Smooth muscle cell (in vitro differentiated cells): ENCODE data around the gene PDE1C. TPM values are rescaled to one million over a fixed set of nuclear protein-coding genes. Genes with fewer than 3 reads are reported as not detected.

Experiments
- DNase-seq: peaks from one replicate; lab custom pipeline; 2025; ENCODE audit not compliant: unreplicated experiment; lab: John Stamatoyannopoulos, UW
- H2AFZ ChIP-seq: fragments of 200-600 bp; sonication (generic); 2 replicates; pipeline ENCODE4 v1.6.0; 2016; ENCODE audit warnings: antibody characterized with exemption, low read depth, mild to moderate bottlenecking
- H3F3A ChIP-seq: fragments of 200-600 bp; sonication (generic); 2 replicates; pipeline ENCODE4 v1.6.0; 2017; ENCODE audit warnings: antibody characterized with exemption, low read depth
- H3K27ac ChIP-seq: fragments of 200-600 bp; sonication (generic); 2 replicates; pipeline ENCODE4 v1.5.1; 2016; ENCODE audit warnings: low read depth, mild to moderate bottlenecking
- H3K27me3 ChIP-seq: fragments of 200-600 bp; sonication (generic); 2 replicates; pipeline ENCODE4 v1.6.1; 2016; ENCODE audit warnings: low read depth, mild to moderate bottlenecking
- H3K36me3 ChIP-seq: fragments of 200-600 bp; sonication (generic); 2 replicates; pipeline ENCODE4 v1.5.1; 2016; ENCODE audit warnings: low read depth
- H3K4me1 ChIP-seq: fragments of 200-600 bp; sonication (generic); 2 replicates; pipeline ENCODE4 v1.5.1; 2016; ENCODE audit warnings: low read depth
- H3K4me2 ChIP-seq: fragments of 200-600 bp; sonication (generic); 2 replicates; pipeline ENCODE4 v1.6.0; 2016; ENCODE audit warnings: mild to moderate bottlenecking
- H3K4me3 ChIP-seq: fragments of 200-600 bp; sonication (generic); 2 replicates; pipeline ENCODE4 v1.5.1; 2016; ENCODE audit warnings: mild to moderate bottlenecking
- H3K79me2 ChIP-seq: fragments of 200-600 bp; sonication (generic); 2 replicates; pipeline ENCODE4 v1.6.0; 2016; ENCODE audit warnings: low read depth, mild to moderate bottlenecking
- H3K9ac ChIP-seq: fragments of 200-600 bp; sonication (generic); 2 replicates; pipeline ENCODE4 v1.6.0; 2016; ENCODE audit warnings: low read depth
- H3K9me3 ChIP-seq: fragments of 200-600 bp; sonication (generic); replicated peaks from 2 replicates; pipeline ENCODE4 v1.5.1; 2016; ENCODE audit warnings: low read depth
- H4K20me1 ChIP-seq: fragments of 200-600 bp; sonication (generic); 2 replicates; pipeline ENCODE4 v1.6.0; 2016; ENCODE audit warnings: low read depth
- CTCF ChIP-seq: fragments of 200-600 bp; sonication (generic); IDR thresholded peaks from 2 replicates; pipeline ENCODE4 v1.5.1; 2017; ENCODE audit warnings: borderline replicate concordance, mild to moderate bottlenecking, antibody characterized with exemption; ENCODE audit not compliant: insufficient read depth, poor library complexity, severe bottlenecking
- WGBS: methylation state at CpG from one replicate; pipeline ENCODE4 v1.1.7; 2016; ENCODE audit warnings: low lambda C conversion rate; 5-methylcytosine and 5-hydroxymethylcytosine counted together
- polyA plus RNA-seq: library from polyadenylated mRNA; unstranded; fragments of >200 nt; fragmentation: Nextera tagmentation; extraction: Ambion mirVana; gene quantifications from 2 replicates; pipeline ENCODE4 v1.2.1, GENCODE V29; 2016
- total RNA-seq: library from RNA; depleted of rRNA; stranded (reverse); fragments of >200 nt; gene quantifications from 2 replicates; pipeline ENCODE4 v1.2.3, GENCODE V29; 2014

PDE1C gene
- total and polyA plus RNA-seq, 2 experiments from 2014 or later, result 1.2 to 6.9 TPM

GRCh38 chr7:32072397-32072796 lies 2.2 kb upstream of the PDE1C start:
- H3K9me3 ChIP-seq, result no peaks in the 10 kb centered on the region
- H3K27me3 ChIP-seq, result peaks cover 87% of the 10 kb centered on the region
- no peak overlapping the region for H3K4me2 ChIP-seq
- H3F3A ChIP-seq, result no peaks in the 10 kb centered on the region
- 69% methylated on average over 2 of the region's 2 CpGs for WGBS
- no peak overlapping the region for H3K4me3 ChIP-seq
- no peak overlapping the region for H3K9ac ChIP-seq
- H4K20me1 ChIP-seq, result no peaks in the 10 kb centered on the region
- H3K36me3 ChIP-seq, result no peaks in the 10 kb centered on the region
- H3K79me2 ChIP-seq, result no peaks in the 10 kb centered on the region
- H2AFZ ChIP-seq, result no peak overlapping the region
- H3K27ac ChIP-seq, result no peak overlapping the region
- H3K4me1 ChIP-seq, result no peaks in the 10 kb centered on the region
- no peak for TF ChIP-seq CTCF
- no peak for DNase-seq

GRCh38 chr7:32071466-32072091 lies 1.4 kb upstream of the PDE1C start:
- H3K79me2 ChIP-seq, result no peaks in the 10 kb centered on the region
- WGBS, result 27% methylated on average over 6 of the region's 6 CpGs
- no peaks in the 10 kb centered on the region for H3K4me1 ChIP-seq
- H3K4me2 ChIP-seq, result peak overlapping the region; percentile 93
- H3F3A ChIP-seq, result no peaks in the 10 kb centered on the region
- TF ChIP-seq CTCF, result no peak
- H3K9ac ChIP-seq, result no peak overlapping the region
- no peaks in the 10 kb centered on the region for H4K20me1 ChIP-seq
- DNase-seq, result no peak
- H3K27ac ChIP-seq, result no peak overlapping the region
- H3K9me3 ChIP-seq, result no peaks in the 10 kb centered on the region
- peak overlapping the region; percentile 85 for H2AFZ ChIP-seq
- peak overlapping the region; percentile 55 for H3K4me3 ChIP-seq
- no peaks in the 10 kb centered on the region for H3K36me3 ChIP-seq
- peaks cover 96% of the 10 kb centered on the region for H3K27me3 ChIP-seq

GRCh38 chr7:32070051-32070405 lies 179 bp downstream of the PDE1C start:
- no peak for DNase-seq
- Histone ChIP-seq H3K27me3 (peaks cover 100% of the 10 kb centered on the region), H3K79me2 (no peaks in the 10 kb centered on the region), H3K4me1 (no peaks in the 10 kb centered on the region), H3K4me2 (peak overlapping the region; percentile 93), H3K4me3 (peak overlapping the region; percentile 55), H3F3A (no peaks in the 10 kb centered on the region), H3K9ac (no peak overlapping the region), H3K36me3 (no peaks in the 10 kb centered on the region), H2AFZ (peak overlapping the region; percentile 85), H4K20me1 (no peaks in the 10 kb centered on the region), H3K9me3 (no peaks in the 10 kb centered on the region), H3K27ac (no peak overlapping the region)
- WGBS, result 11% methylated on average over 9 of the region's 9 CpGs
- no peak for TF ChIP-seq CTCF

- no peak overlapping the region for H3K4me2 ChIP-seq
- no peaks in the 10 kb centered on the region for H4K20me1 ChIP-seq
- H3K9me3 ChIP-seq, result no peaks in the 10 kb centered on the region
- peak overlapping the region; percentile 55 for H3K4me3 ChIP-seq
- H3K9ac ChIP-seq, result no peak overlapping the region
- H2AFZ ChIP-seq, result no peak overlapping the region
- H3K36me3 ChIP-seq, result no peaks in the 10 kb centered on the region
- TF ChIP-seq CTCF, result no peak
- H3K79me2 ChIP-seq, result no peaks in the 10 kb centered on the region
- no peak overlapping the region for H3K27ac ChIP-seq
- no peak for DNase-seq
- no peaks in the 10 kb centered on the region for H3F3A ChIP-seq
- no peaks in the 10 kb centered on the region for H3K4me1 ChIP-seq
- peaks cover 93% of the 10 kb centered on the region for H3K27me3 ChIP-seq
Observed at GRCh38 chr7:32069116-32069650, 1.0 kb downstream of the PDE1C start.
